A549 treated with RU486 at 1 μM for 4 hours (cell line): ENCODE data around the gene MIXL1. TPM values are rescaled to one million over a fixed set of nuclear protein-coding genes. Genes with fewer than 3 reads are reported as not detected.

Experiments used
- total RNA-seq: library from RNA; stranded (reverse); fragments of 200-300 nt; extraction: Qiagen RNA extraction; gene quantifications from 5 replicates; pipeline ENCODE4 v1.2.3, GENCODE V29; 2022; ENCODE audit warnings: low read depth

The MIXL1 gene
- 0.05 to 0.13 TPM in 2 of 5 replicates, not detected in the others for total RNA-seq

GRCh38 chr1:226223157-226223785 lies at the start of gene MIXL1:
MIXL1 (plus strand) TSS chr1:226223664; CDS start chr1:226223682, 18 bp downstream.

GRCh38 chr1:226186124-226187018 lies 37.1 kb upstream of the MIXL1 start, which contains the start of gene ACBD3:
ACBD3 (minus strand) TSS chr1:226186741; CDS start chr1:226186675, 66 bp downstream.

Other genes with a start within 250 kb of the MIXL1 start
- 5.5 to 10.9 TPM (median 7.8 TPM) in 5 replicates for gene SDE2, start 224.3 kb upstream of the MIXL1 start, total RNA-seq
- gene H3-3A, start 160.9 kb upstream of the MIXL1 start, total RNA-seq, result 388 to 448 TPM (median 426 TPM) in 5 replicates
- gene ACBD3, start 36.9 kb upstream of the MIXL1 start, total RNA-seq, result 15.3 to 29.1 TPM (median 27.3 TPM) in 5 replicates
- 2.9 to 8.6 TPM (median 7.6 TPM) in 5 replicates for gene LIN9, start 85.5 kb downstream of the MIXL1 start, total RNA-seq
- gene PARP1, start 184.4 kb downstream of the MIXL1 start, total RNA-seq, result 92.4 to 125 TPM (median 117 TPM) in 5 replicates